ENCODE data around the gene PGM2L1. TPM values are rescaled to one million over a fixed set of nuclear protein-coding genes. Genes with fewer than 3 reads are reported as not detected.

Gene PGM2L1
- total and polyA plus RNA-seq, 7 experiments from 2014 or later, result 4.2 to 17.7 (median 9.1) TPM

DNA sequence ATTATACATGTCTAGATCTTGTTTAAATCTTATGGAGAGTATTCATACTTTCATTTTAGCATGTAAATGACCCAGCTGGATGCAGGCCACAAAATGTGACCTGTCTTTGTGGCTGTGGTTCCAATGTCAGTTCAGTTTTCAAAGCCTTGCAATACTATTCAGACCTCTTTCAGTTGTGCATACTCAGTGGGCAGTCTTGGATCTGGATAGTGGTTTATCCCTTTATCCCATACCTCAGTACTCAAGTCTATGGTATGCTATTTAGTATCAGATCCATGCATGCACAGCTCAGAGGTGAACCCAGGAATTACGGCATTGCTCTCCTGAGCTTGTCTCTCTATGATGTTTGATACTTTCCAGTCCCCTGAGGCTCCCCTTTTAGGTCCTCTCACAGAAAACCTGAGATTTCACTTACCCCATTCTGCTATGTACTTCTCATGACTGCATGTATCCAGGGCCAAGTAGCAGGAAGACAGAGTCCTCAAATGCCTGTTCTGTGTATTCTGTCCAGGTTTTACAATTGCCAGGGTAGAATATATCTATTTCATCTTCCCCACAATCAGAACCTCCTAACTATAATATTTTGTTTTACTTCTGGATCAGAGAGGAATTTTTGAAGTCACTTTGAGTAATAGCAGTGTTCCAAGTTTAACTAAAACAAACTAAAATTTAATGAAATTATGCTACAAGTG lies 79.8 kb downstream of the PGM2L1 start:
- peaks cover 0 to 23% (median 7%) of the 10 kb centered on the region in 5 donors for H3K27me3 Mint-ChIP-seq
- no peak for ATAC-seq
- H3K4me3 ChIP-seq (ENCODE audit: low read length), result no peak overlapping the region

DNA sequence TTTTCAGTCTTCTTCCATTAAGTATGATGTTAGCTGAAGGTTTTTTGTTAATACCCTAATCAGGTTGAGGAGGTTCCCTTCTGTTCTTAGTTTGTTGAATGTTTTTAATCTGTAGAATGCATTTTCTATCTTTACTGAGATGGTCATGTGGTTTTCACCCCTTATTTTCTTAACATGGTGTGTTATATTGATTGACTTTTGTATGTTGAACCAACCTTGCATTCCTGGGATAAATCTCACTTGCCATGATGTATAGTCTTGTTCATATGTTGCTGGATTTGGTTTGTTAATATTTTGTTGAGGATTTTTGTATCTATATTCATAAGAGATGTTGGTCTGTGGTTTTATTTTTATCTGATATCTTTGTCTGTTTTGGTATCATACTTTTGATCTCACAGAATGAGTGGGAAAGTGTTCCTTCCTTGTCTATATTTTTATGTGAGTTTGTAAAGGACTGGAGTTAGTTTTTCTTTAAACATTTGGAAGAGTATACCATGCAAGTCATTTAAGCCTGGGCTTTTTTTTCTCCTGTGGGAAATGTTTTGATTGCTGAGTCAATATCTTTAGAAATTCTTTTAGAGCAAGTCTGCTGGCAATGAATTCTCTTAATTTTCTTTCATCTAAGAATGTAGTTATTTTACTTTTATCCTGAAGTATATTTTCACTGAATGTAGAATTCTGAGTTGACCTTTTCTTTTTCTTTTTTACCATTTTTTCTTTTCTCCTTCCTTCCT lies 81.3 kb downstream of the PGM2L1 start:
- peaks cover 0 to 15% (median 2%) of the 10 kb centered on the region in 5 donors for H3K36me3 Mint-ChIP-seq
- Histone ChIP-seq H3K36me3 (ENCODE audit: control insufficient read depth in 2 of 3, insufficient read depth in 3 of 3, low read length in 3 of 3) (no peaks in the 10 kb centered on the region), H3K27me3 (ENCODE audit: control insufficient read depth in 2 of 2, insufficient read depth in 2 of 2, low read length in 2 of 2) (peaks cover 0 to 3% of the 10 kb centered on the region in 2 donors), H3K4me1 (ENCODE audit: control insufficient read depth in 2 of 2, insufficient read depth in 2 of 2, low read length in 2 of 2) (no peaks in the 10 kb centered on the region), H3K9me3 (ENCODE audit: control insufficient read depth in 2 of 3, low read length in 3 of 3) (peaks cover 0 to 6% (median 0%) of the 10 kb centered on the region in 3 experiments), H3K4me3 (ENCODE audit: low read length) (no peak overlapping the region), H3K27ac (ENCODE audit: low read depth, low read length) (no peak overlapping the region)
- peaks cover 3 to 38% (median 17%) of the 10 kb centered on the region in 11 donors for H3K9me3 Mint-ChIP-seq
- no peak overlapping the region for H3K27ac Mint-ChIP-seq
- H3K4me3 Mint-ChIP-seq, result no peak overlapping the region
- ChIA-PET POLR2A (no interaction called here), CTCF (no interaction called here)
- intact Hi-C loops (cut with micrococcal nuclease), result no loop called here
- ATAC-seq, result no peak
- peaks cover under 1 to 23% (median 13%) of the 10 kb centered on the region in 5 donors for H3K27me3 Mint-ChIP-seq
- DNase-seq, result no peak
- peaks cover 0 to 10% (median 4%) of the 10 kb centered on the region in 7 donors for H3K4me1 Mint-ChIP-seq

More for the DNA sequence above, 79.8 kb downstream of the PGM2L1 start:
- H3K27me3 ChIP-seq (ENCODE audit: control insufficient read depth in 2 of 2, insufficient read depth in 2 of 2, low read length in 2 of 2), result peaks cover 0 to 3% of the 10 kb centered on the region in 2 donors
- H3K27ac ChIP-seq (ENCODE audit: low read depth, low read length), result no peak overlapping the region
- Mint-ChIP-seq H3K36me3 (peaks cover 0 to 15% (median 2%) of the 10 kb centered on the region in 5 donors), H3K4me3 (no peak overlapping the region), H3K9me3 (peaks cover 3 to 38% (median 19%) of the 10 kb centered on the region in 11 donors), H3K4me1 (peaks cover 0 to 7% (median 3%) of the 10 kb centered on the region in 7 donors), H3K27ac (no peak overlapping the region)
- H3K9me3 ChIP-seq (ENCODE audit: control insufficient read depth in 2 of 3, low read length in 3 of 3), result peaks cover 0 to 6% (median 0%) of the 10 kb centered on the region in 3 experiments
- ChIA-PET POLR2A (no interaction called here), CTCF (interaction anchor here (0.7 to 0.9 kb wide), 2 partner anchors 53 to 261 kb away, joined by 3 read pairs; no protein-coding TSS in a partner anchor)
- intact Hi-C loops (cut with micrococcal nuclease), result no loop called here
- H3K36me3 ChIP-seq (ENCODE audit: control insufficient read depth in 2 of 3, insufficient read depth in 3 of 3, low read length in 3 of 3), result no peaks in the 10 kb centered on the region
- DNase-seq, result no peak
- no peaks in the 10 kb centered on the region for H3K4me1 ChIP-seq (ENCODE audit: control insufficient read depth in 2 of 2, insufficient read depth in 2 of 2, low read length in 2 of 2)

DNA sequence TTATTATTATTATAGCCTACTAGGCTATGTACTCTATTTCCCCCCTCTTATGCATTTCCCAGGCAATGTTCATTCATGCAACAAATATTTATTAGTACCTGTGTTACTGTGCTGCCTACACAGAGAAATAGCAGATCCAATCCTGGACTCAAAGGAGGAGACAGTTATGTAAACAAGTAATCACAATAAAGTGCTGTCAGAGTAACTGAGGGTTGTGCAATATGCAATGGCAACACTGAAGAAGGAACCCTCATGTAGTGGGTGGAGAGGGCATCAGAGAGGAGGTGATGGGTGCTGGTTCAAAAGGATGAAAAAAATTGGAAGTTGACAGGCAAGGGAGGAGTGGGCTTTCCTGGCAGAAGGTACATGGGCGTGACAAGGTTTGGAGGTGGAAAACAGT lies 85.9 kb downstream of the PGM2L1 start:
- Mint-ChIP-seq H3K36me3 (peaks cover 0 to 7% (median 0%) of the 10 kb centered on the region in 5 donors), H3K9me3 (peaks cover 3 to 25% (median 11%) of the 10 kb centered on the region in 11 donors), H3K4me1 (peaks cover 0 to 22% (median 8%) of the 10 kb centered on the region in 7 donors), H3K27me3 (peaks cover 24 to 51% (median 36%) of the 10 kb centered on the region in 5 donors), H3K4me3 (peak overlapping the region in 2 of 10 donors; percentile 4 to 74), H3K27ac (no peak overlapping the region)
- intact Hi-C loops (cut with micrococcal nuclease), result no loop called here
- ATAC-seq, result no peak
- DNase-seq, result no peak
- POLR2A ChIA-PET, result no interaction called here
- Histone ChIP-seq H3K4me1 (ENCODE audit: control insufficient read depth in 2 of 2, insufficient read depth in 2 of 2, low read length in 2 of 2) (peaks cover 0 to 7% of the 10 kb centered on the region in 2 donors), H3K27ac (ENCODE audit: low read depth, low read length) (no peak overlapping the region), H3K9me3 (ENCODE audit: control insufficient read depth in 2 of 3, low read length in 3 of 3) (peaks cover 0 to 1% (median 0%) of the 10 kb centered on the region in 3 experiments), H3K36me3 (ENCODE audit: control insufficient read depth in 2 of 3, insufficient read depth in 3 of 3, low read length in 3 of 3) (no peaks in the 10 kb centered on the region), H3K4me3 (ENCODE audit: low read length) (no peak overlapping the region), H3K27me3 (ENCODE audit: control insufficient read depth in 2 of 2, insufficient read depth in 2 of 2, low read length in 2 of 2) (no peaks in the 10 kb centered on the region)
- CTCF ChIA-PET, result no interaction called here

DNA sequence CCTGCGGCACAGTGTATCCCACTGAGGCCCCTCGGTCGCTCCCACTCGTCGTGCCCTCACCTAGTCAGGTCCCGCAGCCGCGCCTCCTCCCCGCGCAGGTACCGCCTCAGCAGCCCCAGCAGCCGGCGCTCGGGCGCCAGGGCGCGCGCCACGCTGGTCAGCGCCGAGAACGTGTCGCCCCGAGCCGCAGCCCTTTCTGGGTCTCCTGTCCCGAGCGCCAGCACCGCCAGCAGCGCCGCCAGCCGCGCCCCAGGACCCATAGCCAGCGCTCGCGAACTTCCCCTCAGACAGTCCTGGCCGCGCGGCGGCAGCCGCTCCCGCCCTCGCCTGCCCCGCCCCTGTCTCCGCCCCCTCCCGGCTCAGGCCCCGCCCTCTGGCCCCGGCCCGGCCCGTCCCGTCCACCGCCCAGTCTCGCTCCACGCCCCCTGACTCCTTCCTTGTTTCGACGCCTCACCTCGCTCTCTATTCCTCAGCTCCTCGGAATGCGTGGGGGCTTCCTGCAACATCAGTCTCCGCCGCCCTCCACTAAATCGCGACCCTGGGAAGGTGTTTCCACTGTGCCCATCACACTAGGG lies 86.8 kb downstream of the PGM2L1 start, which contains the start of gene P4HA3:
P4HA3 (minus strand) TSS at position 289 of the 575 bp plus-strand sequence; CDS start at position 260, 29 bp downstream.
- H3K4me1 ChIP-seq (ENCODE audit: control insufficient read depth in 2 of 2, insufficient read depth in 2 of 2, low read length in 2 of 2), result peaks cover 0 to 7% of the 10 kb centered on the region in 2 donors
- intact Hi-C loops (cut with micrococcal nuclease), result no loop called here
- ATAC-seq (peak; percentile 95), DNase-seq (peak in 8 of 9 donors; percentile 14 to 64 (median 36))
- peaks cover 0 to 22% (median 8%) of the 10 kb centered on the region in 7 donors for H3K4me1 Mint-ChIP-seq
- H3K27ac ChIP-seq (ENCODE audit: low read depth, low read length), result no peak within 1 kb of the TSS
- H3K4me3 ChIP-seq (ENCODE audit: low read length), result peak within 1 kb of the TSS; percentile 31
- H3K9me3 ChIP-seq (ENCODE audit: control insufficient read depth in 2 of 3, low read length in 3 of 3), result no peaks in the 10 kb centered on the region
- CTCF ChIA-PET, result no interaction called here
- H3K9me3 Mint-ChIP-seq, result peaks cover 0 to 16% (median 5%) of the 10 kb centered on the region in 11 donors
- H3K27me3 ChIP-seq (ENCODE audit: control insufficient read depth in 2 of 2, insufficient read depth in 2 of 2, low read length in 2 of 2), result no peaks in the 10 kb centered on the region
- peak within 1 kb of the TSS; percentile 45 to 82 (median 73) for H3K4me3 Mint-ChIP-seq
- peaks cover 0 to under 1% (median 0%) of the 10 kb centered on the region in 5 donors for H3K36me3 Mint-ChIP-seq
- peaks cover 26 to 54% (median 38%) of the 10 kb centered on the region in 5 donors for H3K27me3 Mint-ChIP-seq
- H3K36me3 ChIP-seq (ENCODE audit: control insufficient read depth in 2 of 3, insufficient read depth in 3 of 3, low read length in 3 of 3), result no peaks in the 10 kb centered on the region
- POLR2A ChIA-PET, result no interaction called here
- H3K27ac Mint-ChIP-seq, result no peak within 1 kb of the TSS

DNA sequence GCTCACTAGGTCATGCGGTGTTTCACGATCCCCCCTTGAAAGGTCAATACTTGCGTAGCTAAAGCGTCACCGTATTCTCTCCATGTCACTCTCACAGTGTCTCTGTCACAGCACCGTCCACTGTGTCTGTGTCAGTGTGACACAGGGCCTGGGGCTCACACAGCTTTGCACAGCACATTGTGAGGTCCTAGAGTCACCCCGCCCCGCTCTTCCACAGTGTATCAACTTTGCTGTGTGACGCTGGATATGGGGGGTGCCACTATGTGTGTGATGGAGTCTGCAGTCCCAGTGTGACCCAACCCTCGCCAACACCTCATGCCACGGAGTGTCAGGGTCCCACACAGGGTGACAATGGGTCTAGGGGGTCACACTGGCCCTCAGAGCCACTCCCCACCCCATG lies 87.4 kb downstream of the PGM2L1 start:
- DNase-seq (no peak), ATAC-seq (no peak)
- H3K9me3 Mint-ChIP-seq, result peaks cover 0 to 11% (median 4%) of the 10 kb centered on the region in 11 donors
- H3K4me3 Mint-ChIP-seq, result peak overlapping the region; percentile 45 to 77 (median 66)
- H3K4me1 ChIP-seq (ENCODE audit: control insufficient read depth in 2 of 2, insufficient read depth in 2 of 2, low read length in 2 of 2), result peaks cover 0 to 7% of the 10 kb centered on the region in 2 donors
- intact Hi-C loops (cut with micrococcal nuclease), result no loop called here
- H3K9me3 ChIP-seq (ENCODE audit: control insufficient read depth in 2 of 3, low read length in 3 of 3), result no peaks in the 10 kb centered on the region
- H3K27me3 Mint-ChIP-seq, result peaks cover 32 to 57% (median 43%) of the 10 kb centered on the region in 5 donors
- ChIA-PET CTCF (no interaction called here), POLR2A (no interaction called here)
- no peak overlapping the region for H3K27ac ChIP-seq (ENCODE audit: low read depth, low read length)
- H3K4me3 ChIP-seq (ENCODE audit: low read length), result peak overlapping the region; percentile 31
- H3K36me3 Mint-ChIP-seq, result no peaks in the 10 kb centered on the region
- H3K4me1 Mint-ChIP-seq, result peaks cover 0 to 22% (median 12%) of the 10 kb centered on the region in 7 donors
- no peaks in the 10 kb centered on the region for H3K27me3 ChIP-seq (ENCODE audit: control insufficient read depth in 2 of 2, insufficient read depth in 2 of 2, low read length in 2 of 2)
- H3K36me3 ChIP-seq (ENCODE audit: control insufficient read depth in 2 of 3, insufficient read depth in 3 of 3, low read length in 3 of 3), result no peaks in the 10 kb centered on the region
- no peak overlapping the region for H3K27ac Mint-ChIP-seq

DNA sequence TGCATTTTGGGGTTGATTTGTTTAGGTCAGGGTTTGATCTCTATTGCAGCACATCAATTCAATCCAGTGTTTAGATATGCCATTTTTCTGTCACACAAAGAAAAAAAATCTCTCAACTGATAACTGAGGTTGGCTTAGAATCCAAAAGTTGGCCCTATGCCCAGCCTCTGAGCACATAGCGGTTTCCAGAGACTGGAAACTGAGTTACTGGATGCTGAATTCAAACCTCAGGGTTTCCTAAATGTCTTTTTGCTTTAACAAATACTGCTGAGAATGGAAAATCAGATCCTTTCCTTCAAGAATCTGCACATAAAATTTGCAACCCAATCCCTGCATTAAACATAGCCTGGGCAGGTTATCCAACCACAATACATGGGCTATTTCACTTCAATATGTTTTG lies 90.8 kb downstream of the PGM2L1 start:
- Histone ChIP-seq H3K27ac (ENCODE audit: low read depth, low read length) (no peak overlapping the region), H3K9me3 (ENCODE audit: control insufficient read depth in 2 of 3, low read length in 3 of 3) (no peaks in the 10 kb centered on the region), H3K4me3 (ENCODE audit: low read length) (no peak overlapping the region), H3K4me1 (ENCODE audit: control insufficient read depth in 2 of 2, insufficient read depth in 2 of 2, low read length in 2 of 2) (peaks cover 0 to 7% of the 10 kb centered on the region in 2 donors), H3K36me3 (ENCODE audit: control insufficient read depth in 2 of 3, insufficient read depth in 3 of 3, low read length in 3 of 3) (no peaks in the 10 kb centered on the region), H3K27me3 (ENCODE audit: control insufficient read depth in 2 of 2, insufficient read depth in 2 of 2, low read length in 2 of 2) (no peaks in the 10 kb centered on the region)
- ChIA-PET POLR2A (no interaction called here), CTCF (no interaction called here)
- DNase-seq (no peak), ATAC-seq (no peak)
- Mint-ChIP-seq H3K27ac (no peak overlapping the region), H3K4me3 (no peak overlapping the region), H3K4me1 (peaks cover 0 to 15% (median 9%) of the 10 kb centered on the region in 7 donors), H3K36me3 (no peaks in the 10 kb centered on the region), H3K27me3 (peaks cover 38 to 60% (median 56%) of the 10 kb centered on the region in 5 donors), H3K9me3 (peaks cover 0 to 4% (median 0%) of the 10 kb centered on the region in 11 donors)
- intact Hi-C loops (cut with micrococcal nuclease), result no loop called here
